Calu3 (cell line): ENCODE results near the gene TUBE1. TPM values are rescaled to one million over a fixed set of nuclear protein-coding genes. Genes with fewer than 3 reads are reported as not detected.
"Not testable (repeated sequence)": the region's sequence is repeated elsewhere in the genome, so short reads cannot be mapped to it uniquely, and the experiment has no call there.

ENCODE experiments used
- BruUV-seq: library from RNA; stranded (reverse); fragments of 400-500 nt; replicated peaks from 2 replicates; lab custom pipeline; 2021; lab: Mats Ljungman, UMichigan
- CTCF ChIA-PET: fragments of 300-600 bp; sonication (Branson Sonifier 250); formaldehyde crosslinking; loops from one replicate; lab custom pipeline; 2022; ENCODE audit warnings: antibody characterized with exemption; lab: Charles Lee
- DNase-seq: peaks from one replicate; pipeline ENCODE4 v3.0.0; 2022
- H3K27ac Mint-ChIP-seq: one replicate; pipeline ENCODE4 v1.8.0; 2022; ENCODE audit warnings: mixed read lengths; ENCODE audit not compliant: unreplicated experiment
- H3K27me3 Mint-ChIP-seq: one replicate; pipeline ENCODE4 v1.8.0; 2022; ENCODE audit warnings: mixed read lengths; ENCODE audit not compliant: unreplicated experiment
- H3K36me3 Mint-ChIP-seq: one replicate; pipeline ENCODE4 v1.8.0; 2022; ENCODE audit warnings: mild to moderate bottlenecking, moderate library complexity, mixed read lengths; ENCODE audit not compliant: insufficient read depth, unreplicated experiment
- H3K4me1 Mint-ChIP-seq: one replicate; pipeline ENCODE4 v1.8.0; 2022; ENCODE audit warnings: mild to moderate bottlenecking, low read depth, mixed read lengths; ENCODE audit not compliant: unreplicated experiment
- H3K4me3 Mint-ChIP-seq: one replicate; pipeline ENCODE4 v1.8.0; 2022; ENCODE audit warnings: mild to moderate bottlenecking, low read depth, moderate library complexity, mixed read lengths; ENCODE audit not compliant: unreplicated experiment
- H3K9me3 Mint-ChIP-seq: one replicate; pipeline ENCODE4 v1.8.0; 2022; ENCODE audit warnings: low read depth, mixed read lengths; ENCODE audit not compliant: unreplicated experiment
- CTCF ChIP-seq: fragments of 200-600 bp; IDR thresholded peaks from one replicate; pipeline ENCODE4 v1.8.0; 2022; ENCODE audit warnings: antibody characterized with exemption; ENCODE audit not compliant: unreplicated experiment
- intact Hi-C: fragments of 100-400 bp; cut with micrococcal nuclease; formaldehyde crosslinking; loops from one replicate; pipeline ENCODE4 v1.10.0; 2022; ENCODE audit not compliant: unreplicated experiment
- total RNA-seq: library from RNA; stranded (reverse); gene quantifications from 2 replicates; pipeline ENCODE4 v1.2.3, GENCODE V29; 2022

The TUBE1 gene
- total RNA-seq, 1 experiment from 2014 or later = 21.0 TPM

DNA sequence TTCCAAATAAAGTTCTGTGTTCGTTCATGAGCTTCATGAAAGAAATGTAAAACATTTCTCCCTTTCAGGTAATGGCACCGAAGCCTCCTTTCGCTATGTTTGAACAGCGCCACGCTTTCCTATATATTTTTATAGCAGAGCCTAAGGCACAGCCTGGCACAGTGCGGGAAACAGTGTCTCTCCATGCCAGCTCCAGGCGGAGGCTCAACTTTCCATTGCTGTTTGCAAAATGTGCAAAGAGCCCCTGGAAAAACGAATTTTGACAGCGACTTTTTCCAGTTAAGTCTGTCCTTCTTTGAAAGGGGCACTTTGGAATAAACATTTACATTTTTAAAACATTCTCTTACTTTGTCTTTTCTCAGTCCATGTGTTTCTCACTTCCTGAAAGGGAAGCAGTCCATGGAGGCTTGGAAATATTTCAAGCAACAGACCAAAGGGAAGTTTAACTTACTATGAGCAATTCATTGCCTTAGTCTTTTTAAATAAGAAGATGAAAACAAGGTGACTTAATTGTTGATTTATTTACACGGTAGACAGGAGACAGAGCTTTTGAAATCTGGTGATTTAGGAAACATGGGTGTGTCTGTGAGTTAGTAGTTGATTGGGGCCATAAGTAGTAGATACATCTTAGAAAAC, 32.6 kb downstream of the TUBE1 start:
- no peaks in the 10 kb centered on the region for H3K27me3 Mint-ChIP-seq
- BruUV-seq = no TSS peak
- H3K4me3 Mint-ChIP-seq = no peak overlapping the region
- H3K4me1 Mint-ChIP-seq = no peaks in the 10 kb centered on the region
- CTCF ChIA-PET = no interaction called here
- H3K9me3 Mint-ChIP-seq = no peaks in the 10 kb centered on the region
- no peak overlapping the region for H3K27ac Mint-ChIP-seq
- DNase-seq = no peak
- H3K36me3 Mint-ChIP-seq = no peaks in the 10 kb centered on the region
- intact Hi-C loops = no loop called here
- no peak for TF ChIP-seq CTCF

- no peak for TF ChIP-seq CTCF
- H3K4me1 Mint-ChIP-seq = no peaks in the 10 kb centered on the region
- no peaks in the 10 kb centered on the region for H3K27me3 Mint-ChIP-seq
- CTCF ChIA-PET = no interaction called here
- H3K4me3 Mint-ChIP-seq = no peak within 1 kb of the TSS
- H3K9me3 Mint-ChIP-seq = no peaks in the 10 kb centered on the region
- intact Hi-C loops = no loop called here
- no peak for DNase-seq
- no TSS peak for BruUV-seq
- no peak within 1 kb of the TSS for H3K27ac Mint-ChIP-seq
- H3K36me3 Mint-ChIP-seq = no peaks in the 10 kb centered on the region
Observed at GRCh38 chr6:112054001-112054400, 33.3 kb downstream of the TUBE1 start, which contains the start of gene CCN6. TSS of gene CCN6 (plus strand) at chr6:112054104. CDS start at chr6:112054358, 254 bp downstream.

DNA sequence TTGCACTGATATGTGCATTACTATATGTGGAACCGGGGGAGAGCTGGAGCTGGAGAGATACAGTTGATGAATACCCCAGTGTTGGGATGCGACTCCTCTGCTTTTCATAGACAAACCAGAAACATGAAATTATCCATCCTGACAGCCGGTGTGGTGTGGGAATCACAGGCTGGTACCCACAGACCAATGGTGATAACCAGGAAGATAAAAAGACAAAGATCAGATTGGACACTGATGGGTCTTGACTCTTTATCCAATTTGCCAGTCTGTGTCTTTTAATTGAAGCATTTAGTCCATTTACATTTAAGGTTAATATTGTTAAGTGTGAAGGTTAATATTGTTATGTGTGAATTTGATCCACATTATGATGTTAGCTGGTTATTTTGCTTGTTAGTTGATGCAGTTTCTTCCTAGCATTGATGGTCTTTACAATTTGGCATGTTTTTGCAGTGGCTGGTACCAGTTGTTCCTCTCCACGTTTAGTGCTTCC, 36.0 kb downstream of the TUBE1 start:
- H3K36me3 Mint-ChIP-seq, H3K9me3 Mint-ChIP-seq, H3K4me3 Mint-ChIP-seq, CTCF ChIA-PET, DNase-seq, BruUV-seq, intact Hi-C loops, H3K27ac Mint-ChIP-seq, H3K27me3 Mint-ChIP-seq, H3K4me1 Mint-ChIP-seq: not testable (repeated sequence)

GRCh38 chr6:112050429-112050828, 36.9 kb downstream of the TUBE1 start:
- Mint-ChIP-seq H3K27ac (no peak overlapping the region), H3K36me3 (no peaks in the 10 kb centered on the region), H3K4me3 (no peak overlapping the region), H3K9me3 (no peaks in the 10 kb centered on the region), H3K4me1 (no peaks in the 10 kb centered on the region), H3K27me3 (no peaks in the 10 kb centered on the region)
- no peak for TF ChIP-seq CTCF
- no TSS peak for BruUV-seq
- no peak for DNase-seq
- intact Hi-C loops = no loop called here
- CTCF ChIA-PET = interaction anchor here (0.6 kb wide), 1 partner anchor 118 kb away, joined by 3 read pairs; no protein-coding TSS in a partner anchor

DNA sequence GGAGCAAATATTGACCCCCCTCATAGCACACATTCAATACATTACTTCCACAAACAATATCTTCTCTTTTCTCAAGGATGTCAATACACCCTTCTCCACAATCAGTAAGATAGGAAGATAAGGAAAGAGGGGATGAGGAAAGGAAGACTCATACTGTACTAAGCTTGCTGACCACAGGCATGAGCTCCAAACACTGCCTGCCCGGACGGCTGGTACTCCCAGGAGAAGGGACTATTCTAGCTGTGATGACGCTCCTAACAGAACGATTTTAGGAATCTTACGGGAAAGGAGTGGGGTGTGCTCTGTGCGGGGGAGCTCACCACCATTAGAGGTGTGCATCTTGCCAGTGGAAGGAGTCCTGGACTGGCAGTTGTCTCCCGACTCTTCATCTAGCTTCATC, 37.3 kb downstream of the TUBE1 start:
- Mint-ChIP-seq H3K36me3 (no peaks in the 10 kb centered on the region), H3K9me3 (no peaks in the 10 kb centered on the region), H3K27me3 (no peaks in the 10 kb centered on the region), H3K27ac (no peak overlapping the region), H3K4me1 (no peaks in the 10 kb centered on the region), H3K4me3 (no peak overlapping the region)
- intact Hi-C loops = loop anchor here (10.0 kb wide), 3 partner anchors 465 to 1015 kb away; partner anchors contain the start of gene REV3L
- CTCF ChIA-PET = no interaction called here
- no TSS peak for BruUV-seq
- no peak for DNase-seq
- TF ChIP-seq CTCF = no peak
